GM21360 (cell line): ENCODE measurements around the gene ADGRG1.

Experiments
- ATAC-seq: cut with Tn5 transposase; IDR thresholded peaks from one replicate; pipeline ENCODE4 v1.9.1; 2021; ENCODE audit warnings: mild to moderate bottlenecking, moderate library complexity; ENCODE audit not compliant: unreplicated experiment

Gene ADGRG1

DNA sequence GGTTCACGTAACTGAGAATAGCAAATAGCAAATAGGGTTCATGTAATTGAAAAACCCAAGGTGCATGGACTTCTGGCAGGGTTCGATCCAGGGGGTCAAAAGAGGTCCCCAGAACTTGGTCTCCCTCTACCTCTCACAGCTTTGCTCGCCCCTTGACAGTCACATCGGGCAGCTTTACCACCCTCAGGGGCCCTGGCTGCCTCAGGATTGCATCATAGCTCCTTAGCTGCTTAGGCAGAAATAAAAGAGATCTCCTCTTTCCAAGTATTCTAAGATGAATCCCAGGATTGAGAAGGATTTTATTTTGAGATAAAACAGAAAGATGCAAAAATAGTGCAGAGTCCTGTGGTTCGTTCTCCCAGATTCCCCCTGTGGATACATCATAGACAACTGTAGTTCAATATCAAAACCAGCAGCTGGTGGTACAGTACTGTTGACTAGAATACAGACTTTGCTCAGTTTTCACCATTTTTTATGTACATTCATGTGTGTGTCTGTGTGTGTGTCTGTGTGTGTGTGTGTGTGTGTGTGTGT is 52.5 kb downstream of the ADGRG1 start:
- no peak for ATAC-seq

DNA sequence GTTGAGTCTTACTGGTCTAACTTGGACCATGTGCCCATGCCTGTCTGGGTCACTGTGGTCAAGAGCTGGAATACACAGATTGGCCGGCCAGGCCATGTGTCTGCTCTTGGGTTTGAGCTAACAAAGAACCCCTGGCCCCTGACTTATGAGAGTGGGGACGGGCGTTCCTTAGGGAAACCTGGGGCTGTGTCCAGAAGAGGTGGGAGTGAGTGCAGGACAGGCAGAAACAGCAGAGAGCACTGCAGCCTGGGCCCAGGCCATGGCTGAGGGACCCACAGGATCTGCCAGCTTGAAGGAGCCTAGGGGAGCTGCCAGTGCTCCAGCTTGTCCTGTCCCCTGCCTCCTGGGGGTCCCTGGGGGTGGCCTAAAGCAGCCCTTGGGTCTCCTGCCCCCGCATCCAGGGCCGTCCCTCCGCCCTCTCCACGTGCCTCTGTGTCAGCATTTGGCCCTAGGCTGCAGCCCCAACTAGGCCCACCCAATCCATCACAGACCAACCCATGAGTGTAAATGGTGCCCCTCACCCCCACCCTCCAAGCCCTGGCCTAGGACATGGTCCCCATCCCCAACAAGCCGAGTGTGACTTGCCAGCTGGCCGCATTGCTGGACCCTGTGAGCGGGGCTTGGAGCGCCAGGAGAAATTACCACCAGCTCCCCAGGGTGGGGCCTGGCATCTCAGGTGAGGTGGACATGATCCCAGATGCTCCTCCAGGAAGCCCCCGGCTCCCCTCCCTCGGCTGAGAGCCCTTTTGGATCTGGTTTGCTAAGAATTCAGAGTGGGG is 53.7 kb downstream of the ADGRG1 start:
- ATAC-seq: no peak

DNA sequence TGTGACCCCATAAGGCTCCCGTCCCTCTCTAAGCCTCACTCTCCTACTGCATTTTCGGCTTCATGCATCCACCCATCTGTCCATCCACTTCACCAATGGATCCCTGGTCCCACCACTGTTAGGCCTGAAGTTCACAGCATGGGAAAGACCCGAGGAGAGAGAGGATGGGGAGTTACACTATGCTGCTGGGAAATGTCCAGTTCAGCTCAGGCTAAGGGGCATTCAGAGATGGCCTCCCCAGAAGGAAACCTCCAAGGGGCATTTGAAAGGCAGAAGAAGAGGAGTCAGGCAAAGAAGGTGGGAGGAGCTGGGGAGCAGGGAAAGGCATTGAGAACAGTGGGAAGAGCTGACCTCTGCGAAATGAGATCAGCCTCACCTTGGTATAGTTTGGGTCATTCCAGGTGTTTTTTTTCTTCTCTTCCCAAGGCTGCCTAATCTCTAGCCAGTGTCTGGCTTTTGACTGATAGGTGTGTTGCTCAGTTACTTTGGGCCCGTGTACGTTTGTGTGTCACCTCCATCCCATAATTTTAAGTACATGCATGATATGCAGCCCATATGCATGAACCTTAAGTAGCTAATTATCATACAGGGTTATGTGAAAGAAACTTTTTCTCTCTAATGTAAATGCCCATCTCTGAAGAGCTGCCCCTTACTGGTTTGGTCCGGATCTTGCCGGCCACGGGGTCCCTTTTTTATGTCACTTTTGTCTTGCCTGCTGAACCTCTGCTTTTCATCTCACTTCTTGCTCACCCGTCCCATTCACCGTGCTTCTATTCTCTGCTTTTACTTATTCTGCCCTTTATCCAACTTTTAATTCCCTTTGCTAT is 54.6 kb downstream of the ADGRG1 start:
- no peak for ATAC-seq

DNA sequence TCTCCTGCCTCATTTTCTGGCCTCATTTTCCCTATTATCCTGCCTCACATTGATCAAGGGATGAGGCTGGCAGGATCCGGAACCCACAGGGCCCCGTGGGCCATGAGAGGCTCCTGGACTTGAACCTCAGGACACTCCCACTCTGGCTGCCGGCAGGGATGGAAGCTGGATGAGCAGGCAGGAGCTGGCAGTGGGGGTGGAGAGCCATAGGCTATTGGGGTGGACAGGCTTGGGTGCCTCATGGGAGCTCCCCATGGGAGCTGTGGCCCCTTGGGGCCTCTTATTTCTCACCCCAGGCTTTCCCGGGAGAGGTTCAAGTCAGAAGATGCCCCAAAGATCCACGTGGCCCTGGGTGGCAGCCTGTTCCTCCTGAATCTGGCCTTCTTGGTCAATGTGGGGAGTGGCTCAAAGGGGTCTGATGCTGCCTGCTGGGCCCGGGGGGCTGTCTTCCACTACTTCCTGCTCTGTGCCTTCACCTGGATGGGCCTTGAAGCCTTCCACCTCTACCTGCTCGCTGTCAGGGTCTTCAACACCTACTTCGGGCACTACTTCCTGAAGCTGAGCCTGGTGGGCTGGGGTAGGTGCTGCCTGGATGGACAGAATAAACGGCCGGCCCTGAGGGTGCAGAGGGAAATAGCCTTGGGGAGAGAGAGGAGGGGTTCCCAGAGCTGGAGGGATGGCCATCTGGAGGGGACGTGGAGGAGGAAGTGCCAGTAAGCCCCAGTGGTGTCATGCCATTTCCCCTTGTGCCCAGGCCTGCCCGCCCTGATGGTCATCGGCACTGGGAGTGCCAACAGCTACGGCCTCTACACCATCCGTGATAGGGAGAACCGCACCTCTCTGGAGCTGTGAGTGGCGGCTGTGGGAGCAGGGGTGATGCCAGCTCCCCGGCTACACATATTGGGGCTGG is 55.5 kb downstream of the ADGRG1 start:
- ATAC-seq: no peak

DNA sequence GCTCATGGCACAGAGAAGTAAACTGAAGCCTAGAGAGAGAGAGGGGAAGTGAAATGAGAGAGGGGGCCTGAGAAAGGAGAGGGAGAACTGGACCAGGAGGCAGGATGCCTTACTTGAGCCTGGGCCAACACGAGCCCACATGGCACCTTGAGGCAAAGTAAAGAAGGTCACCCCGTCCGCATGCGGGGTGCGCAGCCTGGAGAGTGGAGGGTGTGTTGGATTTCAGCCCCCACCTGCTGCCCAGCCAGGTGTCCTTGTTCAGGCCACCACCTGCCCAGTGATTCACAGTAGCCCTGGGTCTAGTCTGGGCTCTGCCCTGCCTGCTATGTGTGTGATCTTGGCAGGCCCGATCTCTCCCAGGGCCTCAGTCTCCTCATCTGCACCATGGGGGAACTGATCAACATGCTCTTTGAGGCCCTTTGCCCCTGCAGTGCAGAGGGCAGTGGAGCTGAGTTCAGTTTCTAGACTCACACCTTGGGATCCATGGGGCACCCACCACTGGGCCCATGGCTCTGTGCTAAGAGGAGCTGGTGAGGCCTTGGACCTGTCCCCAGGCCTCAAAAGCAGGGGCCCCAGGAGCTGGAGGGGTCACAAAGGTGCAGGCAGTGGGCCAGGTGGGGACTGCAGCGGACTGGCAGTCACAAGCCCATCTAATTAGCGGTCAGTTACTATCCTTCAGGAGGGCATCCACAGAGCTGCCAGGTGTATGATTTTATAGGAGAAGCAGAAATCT is 56.4 kb downstream of the ADGRG1 start:
- ATAC-seq: no peak

DNA sequence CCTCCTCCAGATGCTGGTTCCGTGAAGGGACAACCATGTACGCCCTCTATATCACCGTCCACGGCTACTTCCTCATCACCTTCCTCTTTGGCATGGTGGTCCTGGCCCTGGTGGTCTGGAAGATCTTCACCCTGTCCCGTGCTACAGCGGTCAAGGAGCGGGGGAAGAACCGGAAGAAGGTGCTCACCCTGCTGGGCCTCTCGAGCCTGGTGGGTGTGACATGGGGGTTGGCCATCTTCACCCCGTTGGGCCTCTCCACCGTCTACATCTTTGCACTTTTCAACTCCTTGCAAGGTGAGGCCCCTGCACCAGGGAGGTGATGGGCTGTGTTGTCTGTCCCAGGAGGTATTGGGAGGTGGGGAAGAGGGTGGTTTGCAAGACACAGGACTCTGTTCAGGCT is 57.2 kb downstream of the ADGRG1 start:
- no peak for ATAC-seq

DNA sequence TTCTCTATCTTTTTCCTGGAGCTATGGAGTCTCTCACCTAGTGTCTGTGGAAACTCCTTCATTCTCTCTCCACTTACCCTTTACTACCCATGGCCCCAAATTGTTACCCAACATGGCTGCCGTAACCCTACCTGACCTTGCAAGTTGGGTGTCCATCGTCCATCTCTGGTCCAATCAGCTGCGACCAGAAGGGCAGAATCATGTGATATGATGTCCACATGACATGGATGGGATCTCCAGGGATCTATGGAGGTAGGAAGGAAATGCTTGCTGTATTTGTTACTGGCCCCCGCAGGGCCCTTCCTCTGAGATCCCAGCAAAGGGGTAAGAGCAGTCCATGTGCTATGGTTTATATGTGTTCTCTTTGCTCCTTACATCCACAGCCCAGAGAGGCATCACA is 58.1 kb downstream of the ADGRG1 start:
- no peak for ATAC-seq

DNA sequence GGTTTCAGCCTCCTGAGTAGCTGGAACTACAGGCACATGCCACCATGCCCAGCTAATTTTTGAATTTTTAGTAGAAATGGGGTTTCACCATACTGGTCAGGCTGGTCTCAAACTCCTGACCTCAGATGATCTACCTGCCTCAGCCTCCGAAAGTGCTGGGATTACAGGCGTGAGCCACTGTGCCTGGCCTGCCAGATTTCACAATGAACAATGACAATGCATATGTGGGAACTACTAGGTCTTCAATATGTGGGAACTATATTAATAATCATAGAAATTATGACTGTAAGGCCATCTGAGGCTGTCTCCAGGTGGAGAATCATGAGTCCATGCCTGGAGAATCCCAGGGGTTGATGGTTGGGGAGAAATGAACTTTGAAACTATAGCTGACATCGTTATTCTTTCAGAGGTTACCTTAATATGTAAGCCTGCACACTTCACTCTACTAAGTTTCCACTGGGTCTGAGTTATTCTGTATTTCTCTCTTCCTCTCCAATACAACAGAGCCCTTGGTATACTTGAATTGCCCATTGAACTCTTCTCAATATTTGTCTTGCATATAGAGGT is 59.0 kb downstream of the ADGRG1 start:
- no peak for ATAC-seq

DNA sequence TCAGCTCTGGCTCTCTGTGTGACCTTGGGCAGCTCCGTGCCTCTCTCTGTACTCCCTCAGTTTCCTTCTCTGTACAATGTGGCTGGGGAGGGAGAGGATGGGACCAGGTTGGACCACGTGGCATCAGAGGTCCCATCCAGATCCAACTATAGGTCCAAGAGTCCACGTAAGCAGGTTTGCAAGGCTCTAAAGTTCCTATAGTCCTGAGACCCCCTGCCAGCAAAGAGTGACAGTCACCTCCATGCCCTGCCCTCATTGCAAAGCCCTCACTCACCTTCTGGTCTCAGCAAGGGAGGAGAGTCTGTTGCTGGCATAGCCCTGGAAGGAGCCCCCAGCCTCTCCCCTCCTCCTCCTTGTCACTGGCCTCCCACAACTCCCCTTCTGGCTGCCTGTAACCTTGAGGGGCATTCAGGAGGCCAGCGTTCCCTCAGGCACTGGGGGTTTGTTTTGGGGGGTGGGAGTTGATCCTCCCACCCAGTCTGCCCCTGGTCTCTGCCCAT is 60.1 kb downstream of the ADGRG1 start:
- no peak for ATAC-seq

DNA sequence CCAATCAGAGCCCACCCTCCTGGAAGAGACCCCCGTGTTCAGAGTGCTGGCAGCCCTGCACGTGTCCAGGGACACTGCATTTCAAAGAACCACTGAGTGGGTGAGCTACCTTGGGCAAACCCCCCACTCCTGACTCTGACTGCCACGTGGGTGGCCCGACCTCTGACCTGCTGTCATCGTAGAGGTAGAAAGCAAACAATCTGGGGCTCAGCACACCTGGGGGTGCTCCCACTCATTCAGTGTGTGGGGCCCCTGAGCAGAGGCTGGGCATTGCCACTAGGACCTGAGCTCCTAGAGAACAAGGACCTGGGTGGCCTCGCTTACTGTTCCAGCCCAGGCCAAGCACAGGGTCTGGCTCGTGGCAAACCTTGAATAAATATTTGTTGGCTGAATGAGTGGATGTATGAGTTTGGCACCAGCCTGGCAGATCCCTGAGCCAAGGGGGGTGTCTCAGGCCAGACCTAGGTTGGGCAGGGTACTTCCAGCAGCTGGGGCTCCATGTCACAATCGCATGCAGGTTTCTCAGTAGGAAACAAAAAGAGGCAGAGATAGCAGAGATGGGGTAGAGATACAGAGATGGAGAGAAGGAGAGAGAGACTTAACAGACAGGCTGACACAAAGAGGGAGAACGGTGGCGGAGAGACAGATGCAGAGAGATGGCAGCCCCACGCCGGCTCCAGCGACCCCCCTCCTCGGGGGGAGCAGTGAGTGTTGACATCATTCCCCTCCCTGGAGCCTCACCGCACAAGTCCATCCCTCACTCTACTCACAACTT is 60.7 kb downstream of the ADGRG1 start:
- ATAC-seq: no peak

DNA sequence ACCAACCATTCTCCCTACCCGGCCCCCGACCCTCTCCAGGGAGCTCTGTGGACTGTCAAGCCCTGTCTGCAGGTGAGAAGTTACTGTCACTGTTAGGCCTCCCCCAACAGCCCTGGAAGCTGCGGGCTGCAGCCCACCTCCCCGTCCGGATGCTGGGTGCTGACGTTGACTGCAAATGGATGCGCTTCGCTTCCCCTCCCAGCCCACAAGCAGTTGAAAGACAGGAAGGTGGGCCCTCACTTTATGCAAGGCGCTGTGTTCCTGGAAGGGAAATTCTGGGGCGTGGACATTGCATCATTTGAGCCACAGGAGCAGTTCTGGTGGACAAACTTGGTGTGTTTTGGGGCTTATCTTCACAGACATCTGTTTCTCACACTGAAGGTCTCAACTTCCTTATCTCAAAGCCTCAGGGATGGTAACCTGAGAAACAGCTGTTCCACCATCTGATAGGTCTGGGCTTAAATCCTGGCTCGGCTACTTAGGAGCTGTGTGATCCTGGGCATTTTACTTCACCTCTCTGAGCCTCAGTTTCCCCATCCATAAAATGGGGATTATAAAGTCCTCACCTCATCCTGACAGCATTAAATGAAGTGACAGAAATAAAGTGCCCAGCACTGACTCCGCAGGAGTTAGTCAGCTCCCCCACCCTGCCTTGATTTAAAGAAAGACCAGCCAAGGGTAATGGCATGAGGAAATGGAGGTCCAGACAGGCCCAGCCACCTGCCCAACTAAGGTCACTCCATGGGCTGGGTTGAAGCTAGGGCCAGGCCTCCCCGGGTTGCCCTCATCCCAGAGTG is 61.5 kb downstream of the ADGRG1 start:
- peak; percentile 64 for ATAC-seq

DNA sequence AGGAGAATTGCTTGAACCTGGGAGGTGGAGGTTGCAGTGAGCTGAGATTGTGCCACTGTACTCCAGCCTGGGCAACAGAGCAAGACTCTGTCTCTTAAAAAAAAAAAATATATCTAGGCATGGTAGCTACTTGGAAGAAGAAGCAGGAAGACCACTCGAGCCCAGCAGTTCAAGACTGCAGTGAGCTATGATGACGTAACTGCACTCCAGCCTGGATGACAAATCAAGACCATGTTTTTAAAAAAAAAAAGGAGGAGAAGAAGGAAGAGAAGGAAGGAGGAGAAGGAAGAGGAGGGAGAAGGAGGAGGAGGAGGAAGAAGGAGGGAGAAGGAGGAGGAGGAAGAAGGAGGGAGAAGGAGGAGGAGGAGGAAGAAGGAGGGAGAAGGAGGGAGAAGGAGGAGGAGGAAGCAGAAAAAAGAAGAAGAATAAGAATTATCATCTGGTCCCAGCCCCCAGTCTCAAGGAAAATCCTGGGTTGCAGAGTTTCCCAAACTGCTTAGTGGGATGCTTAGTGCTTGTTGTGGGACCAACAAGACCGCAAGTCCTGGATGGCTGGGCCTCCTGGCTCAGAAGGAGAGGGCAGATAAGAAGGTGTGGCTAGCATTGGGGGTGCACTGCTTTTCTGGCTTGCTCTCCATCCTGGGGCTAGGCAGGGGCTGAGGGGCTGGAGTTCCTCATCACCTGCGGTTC is 62.5 kb downstream of the ADGRG1 start:
- ATAC-seq: no peak

DNA sequence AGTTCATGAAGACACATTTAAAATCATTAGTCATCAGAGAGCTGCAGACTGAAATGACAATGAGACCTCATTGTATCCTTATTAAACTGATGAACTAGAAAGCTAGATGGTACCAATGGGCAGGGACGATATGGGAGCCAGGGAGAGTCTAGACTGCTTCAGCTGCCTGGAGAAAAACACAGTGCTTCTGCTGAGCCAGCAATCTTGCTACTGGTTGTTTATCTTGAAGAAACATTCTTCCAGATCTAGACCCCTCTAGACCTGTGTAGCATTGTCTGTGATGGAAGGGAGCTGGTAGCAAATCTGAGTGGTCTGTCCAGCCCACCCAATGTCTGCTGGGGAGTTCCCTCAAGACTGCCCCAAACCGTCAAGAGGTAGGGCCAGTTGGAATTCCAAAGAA is 64.2 kb downstream of the ADGRG1 start:
- ATAC-seq: no peak

DNA sequence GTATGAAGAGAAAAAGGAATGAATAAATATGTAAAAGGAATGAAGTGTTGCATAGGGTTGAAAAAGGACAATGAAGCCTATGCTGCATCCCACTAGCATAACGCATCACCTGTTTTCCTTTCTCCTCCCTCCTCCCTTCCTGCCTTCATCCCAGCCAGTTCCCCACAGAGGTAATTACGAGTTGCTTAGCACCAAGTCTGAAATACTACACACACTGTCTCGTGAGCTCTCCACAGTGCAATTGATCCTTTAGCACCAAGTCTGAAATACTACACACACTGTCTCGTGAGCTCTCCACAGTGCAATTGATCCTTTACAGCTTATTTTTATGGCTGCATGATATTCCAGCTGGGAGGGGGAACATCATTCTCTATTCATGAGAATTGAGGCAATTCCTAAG is 65.1 kb downstream of the ADGRG1 start:
- ATAC-seq: no peak

DNA sequence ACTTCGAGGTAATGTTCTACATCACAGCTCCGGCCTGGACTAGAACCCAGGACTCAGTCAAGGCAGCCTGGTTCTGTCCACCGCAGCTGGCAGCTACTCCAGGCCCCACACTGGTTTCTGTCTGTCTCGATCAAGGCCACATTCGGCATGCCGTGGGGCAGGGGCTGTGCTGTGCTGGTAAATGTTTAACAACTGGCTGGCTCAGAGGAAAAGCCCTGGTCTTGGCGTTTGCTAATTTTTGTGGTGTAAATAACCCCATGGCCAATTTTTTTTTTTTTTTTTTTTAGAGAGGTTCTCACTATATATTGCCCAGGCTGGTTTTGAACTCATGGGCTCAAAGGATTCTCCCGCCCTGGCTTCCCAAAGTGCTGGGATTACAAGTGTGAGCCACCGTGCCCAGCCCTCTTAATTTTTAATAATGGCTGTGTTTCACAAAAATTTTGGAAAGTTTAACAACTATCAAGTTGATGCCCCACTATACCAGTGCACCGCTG is 65.8 kb downstream of the ADGRG1 start:
- no peak for ATAC-seq

DNA sequence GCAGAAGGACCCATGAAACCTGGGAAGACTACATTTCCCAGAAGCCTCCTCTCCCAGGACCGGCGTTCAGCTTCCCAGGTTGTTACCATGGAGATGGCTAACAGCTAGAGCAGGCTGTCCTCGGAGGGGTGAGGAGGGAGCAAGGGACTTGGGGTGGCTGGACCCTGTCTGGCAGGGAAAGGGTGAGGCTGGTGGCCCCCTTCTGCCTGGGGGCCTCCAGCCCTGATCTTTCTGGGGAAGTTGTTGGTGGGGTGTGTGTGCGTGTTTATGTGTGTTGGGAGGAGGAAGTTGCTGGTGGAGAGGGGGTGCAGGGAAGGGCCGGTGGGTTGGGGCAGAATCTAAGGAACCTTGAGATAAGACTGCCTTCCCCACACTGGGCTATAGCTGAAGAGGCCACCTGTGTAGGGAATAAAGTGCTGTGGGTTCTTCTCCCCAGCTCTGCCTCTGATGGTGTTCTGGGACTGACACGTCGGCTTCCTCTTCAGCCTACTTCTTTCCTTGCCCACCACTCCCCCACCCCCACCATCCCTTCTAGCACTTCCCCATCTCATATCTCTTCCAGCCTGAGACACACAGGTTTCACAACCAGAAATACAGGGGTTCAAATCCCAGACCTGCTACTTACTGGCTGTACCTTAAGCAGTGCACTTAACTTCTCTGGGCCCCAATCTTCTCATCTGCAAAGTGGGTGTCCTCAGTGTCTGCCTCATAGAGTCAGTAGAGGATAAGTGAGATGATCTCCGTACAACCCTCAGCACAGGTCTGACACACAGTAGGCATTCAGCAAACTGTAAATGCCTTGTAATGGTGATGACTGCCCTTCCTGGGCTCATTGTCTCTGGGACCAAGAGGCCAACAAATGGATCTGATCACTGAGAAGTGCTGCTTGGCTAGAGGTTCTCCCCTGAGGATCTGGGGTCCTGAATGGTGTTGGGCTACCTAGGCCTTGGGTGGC is 66.6 kb downstream of the ADGRG1 start, which contains the start of gene DRC7:
Gene DRC7, plus strand, starts transcription at position 82 of the 955 bp plus-strand sequence. CDS start 3,144 bp downstream, outside the sequence.
- no peak for ATAC-seq
